AG04449 (cell line): ENCODE results near the gene SNX19.

Experiments used
- CTCF ChIA-PET: fragments of 350-600 bp; formaldehyde crosslinking; extraction: SDS; loops from one replicate; lab custom pipeline; 2021; ENCODE audit warnings: antibody characterized with exemption; lab: Yijun Ruan, JAX
- POLR2A ChIA-PET: fragments of 400-600, 350-600 bp; formaldehyde crosslinking; extraction: SDS; loops from one replicate; lab custom pipeline; 2020; ENCODE audit warnings: antibody characterized with exemption, inconsistent platforms; lab: Yijun Ruan, JAX
- DNase-seq: peaks from one replicate; pipeline ENCODE4 v3.0.0-alpha.2; 2010; ENCODE audit warnings: low read depth, low spot score
- H3K4me3 ChIP-seq: 2 replicates; pipeline ENCODE4 v1.5.1; 2011; ENCODE audit warnings: low read depth, mild to moderate bottlenecking, control low read depth, low read length
- CTCF ChIP-seq: IDR thresholded peaks from one replicate; pipeline ENCODE4 v1.5.1; 2011; ENCODE audit warnings: mild to moderate bottlenecking, moderate library complexity, low read length, control low read depth, inconsistent platforms; ENCODE audit not compliant: insufficient read depth; ENCODE audit errors: missing control alignments

The SNX19 gene

GRCh38 chr11:130904380-130904779 is 11.9 kb downstream of the SNX19 start:
- no peak for DNase-seq
- CTCF ChIA-PET = interaction anchor here (0.8 to 21.4 kb wide), 8 partner anchors 4 to 473 kb away, joined by 3 to 428 read pairs (median 8); partner anchors contain the start of genes ADAMTS8 and SNX19
- POLR2A ChIA-PET = no interaction called here
- no peak overlapping the region for H3K4me3 ChIP-seq
- TF ChIP-seq CTCF = peak; percentile 6

- ChIA-PET CTCF (interaction anchor here (1.2 to 21.4 kb wide), 5 partner anchors 2 to 471 kb away, joined by 4 to 428 read pairs (median 304); partner anchors contain the start of genes ADAMTS8 and SNX19), POLR2A (no interaction called here)
- no peak overlapping the region for H3K4me3 ChIP-seq
- no peak for TF ChIP-seq CTCF
- no peak for DNase-seq
Observed at GRCh38 chr11:130902380-130902779, 13.9 kb downstream of the SNX19 start.

GRCh38 chr11:130899106-130899505 is 17.2 kb downstream of the SNX19 start:
- CTCF ChIA-PET = interaction anchor here (1.7 to 21.4 kb wide), 5 partner anchors 10 to 468 kb away, joined by 5 to 428 read pairs (median 290); partner anchors contain the start of genes ADAMTS8 and SNX19
- no peak for TF ChIP-seq CTCF
- POLR2A ChIA-PET = no interaction called here
- DNase-seq = no peak
- H3K4me3 ChIP-seq = no peak overlapping the region

GRCh38 chr11:130897262-130898182 is 18.8 kb downstream of the SNX19 start:
- ChIA-PET POLR2A (interaction anchor here (0.7 to 1.9 kb wide), 2 partner anchors 18 to 996 kb away, joined by 3 to 5 read pairs; partner anchors contain the start of gene SNX19), CTCF (interaction anchor here (10.1 to 21.4 kb wide), 4 partner anchors 13 to 466 kb away, joined by 143 to 428 read pairs (median 297); partner anchors contain the start of genes ADAMTS8 and SNX19)
- no peak for TF ChIP-seq CTCF
- peak; percentile 94 for DNase-seq
- H3K4me3 ChIP-seq = peak overlapping the region; percentile 6; the same call in 1 of the 2 replicates

- ChIA-PET POLR2A (no interaction called here), CTCF (interaction anchor here (0.6 to 21.4 kb wide), 24 partner anchors 16 to 682 kb away, joined by 3 to 428 read pairs (median 4); partner anchors contain the start of genes ADAMTS8 and SNX19)
- no peak overlapping the region for H3K4me3 ChIP-seq
- peak; percentile 85 for TF ChIP-seq CTCF
- no peak for DNase-seq
Observed at GRCh38 chr11:130894322-130895025, 21.8 kb downstream of the SNX19 start.
